Tibial nerve (tissue), 4 donors: ENCODE data around the gene NTSR1.

Experiments used
- EP300 ChIP-seq, 2 donors: sonication (generic); formaldehyde crosslinking; IDR thresholded peaks; one replicate each; pipeline ENCODE4 v1.6.1; 2017; ENCODE audit warnings: antibody characterized with exemption in 2 of 2, mild to moderate bottlenecking in 1 of 2
- TF ChIP-seq, protein P1 (sequence below), 5 experiments: fragments of 200-600 bp in 3 of 5; fragments of 450-650 bp in 2 of 5; sonication (generic) in 3 of 5; IDR thresholded peaks; one replicate each; pipeline ENCODE4 v1.5.1; 2016 to 2019; ENCODE audit warnings: antibody characterized with exemption in 5 of 5, mild to moderate bottlenecking in 3 of 5, moderate library complexity in 2 of 5

DNA sequence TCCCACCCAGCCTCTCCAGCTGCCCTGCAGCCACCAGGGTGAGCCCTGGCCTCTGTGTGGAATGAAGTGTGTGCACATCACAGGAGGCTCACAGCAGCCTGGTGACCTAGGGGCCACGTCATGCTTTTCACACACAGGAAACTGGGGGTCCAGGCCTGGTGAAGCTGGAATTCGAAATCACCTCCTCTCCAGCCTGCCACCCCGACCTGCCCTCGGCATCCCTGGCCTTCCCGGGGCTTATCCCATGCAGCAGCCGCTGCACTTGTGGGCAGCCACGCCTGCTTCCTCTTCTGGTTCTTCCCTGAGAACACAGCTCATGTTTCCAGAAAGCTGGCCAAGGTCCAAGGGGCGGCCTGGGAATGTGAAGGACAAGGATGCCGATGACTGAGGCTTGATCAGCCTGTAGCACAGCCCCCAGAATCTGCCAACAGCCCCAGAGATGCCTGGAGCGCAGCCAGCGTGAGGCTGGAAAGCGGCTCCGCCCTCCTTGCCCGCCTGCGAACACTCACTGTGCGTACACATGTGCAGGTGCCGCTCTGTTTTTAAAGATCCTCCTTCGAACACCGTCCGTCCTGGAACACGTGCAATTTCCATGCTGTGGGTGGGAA, 4.2 kb upstream of the NTSR1 start:
- TF ChIP-seq, protein P1, sequence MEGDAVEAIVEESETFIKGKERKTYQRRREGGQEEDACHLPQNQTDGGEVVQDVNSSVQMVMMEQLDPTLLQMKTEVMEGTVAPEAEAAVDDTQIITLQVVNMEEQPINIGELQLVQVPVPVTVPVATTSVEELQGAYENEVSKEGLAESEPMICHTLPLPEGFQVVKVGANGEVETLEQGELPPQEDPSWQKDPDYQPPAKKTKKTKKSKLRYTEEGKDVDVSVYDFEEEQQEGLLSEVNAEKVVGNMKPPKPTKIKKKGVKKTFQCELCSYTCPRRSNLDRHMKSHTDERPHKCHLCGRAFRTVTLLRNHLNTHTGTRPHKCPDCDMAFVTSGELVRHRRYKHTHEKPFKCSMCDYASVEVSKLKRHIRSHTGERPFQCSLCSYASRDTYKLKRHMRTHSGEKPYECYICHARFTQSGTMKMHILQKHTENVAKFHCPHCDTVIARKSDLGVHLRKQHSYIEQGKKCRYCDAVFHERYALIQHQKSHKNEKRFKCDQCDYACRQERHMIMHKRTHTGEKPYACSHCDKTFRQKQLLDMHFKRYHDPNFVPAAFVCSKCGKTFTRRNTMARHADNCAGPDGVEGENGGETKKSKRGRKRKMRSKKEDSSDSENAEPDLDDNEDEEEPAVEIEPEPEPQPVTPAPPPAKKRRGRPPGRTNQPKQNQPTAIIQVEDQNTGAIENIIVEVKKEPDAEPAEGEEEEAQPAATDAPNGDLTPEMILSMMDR (IDR thresholded peaks at IDR 0.05) = no peak
- peak in 1 of 2 donors; percentile 11 for TF ChIP-seq EP300 (IDR thresholded peaks at IDR 0.05)
